GM21723 (cell line): ENCODE measurements around the gene RAB3IL1.

Experiments
- ATAC-seq: cut with Tn5 transposase; IDR thresholded peaks from one replicate; pipeline ENCODE4 v1.9.1; 2021; ENCODE audit warnings: mild to moderate bottlenecking, moderate library complexity; ENCODE audit not compliant: unreplicated experiment

The RAB3IL1 gene

GRCh38 chr11:61847914-61848581, 69.3 kb downstream of the RAB3IL1 start:
- no peak for ATAC-seq
